HFFc6 (cell line): Measurements from ENCODE around the gene CLCA2. TPM values are rescaled to one million over a fixed set of nuclear protein-coding genes. Genes with fewer than 3 reads are reported as not detected.
"Not testable (repeated sequence)": the region's sequence is repeated elsewhere in the genome, so short reads cannot be mapped to it uniquely, and the experiment has no call there.

Experiments used
- DNase-seq: peaks from one replicate; pipeline ENCODE4 v3.0.0-alpha.2; 2018
- H3K27ac Mint-ChIP-seq: 2 replicates; pipeline ENCODE4 v1.8.0; 2020; ENCODE audit warnings: mild to moderate bottlenecking, mixed read lengths
- H3K27me3 Mint-ChIP-seq: 2 replicates; pipeline ENCODE4 v1.8.0; 2021; ENCODE audit warnings: mild to moderate bottlenecking, moderate library complexity, mixed read lengths; ENCODE audit not compliant: insufficient read depth
- H3K36me3 Mint-ChIP-seq: 2 replicates; pipeline ENCODE4 v1.8.0; 2021; ENCODE audit warnings: low read depth, mixed read lengths
- H3K4me1 Mint-ChIP-seq: 2 replicates; pipeline ENCODE4 v1.8.0; 2020; ENCODE audit warnings: low read depth, mixed read lengths
- H3K4me3 Mint-ChIP-seq: 2 replicates; pipeline ENCODE4 v1.8.0; 2020; ENCODE audit warnings: mild to moderate bottlenecking, moderate library complexity, mixed read lengths
- H3K9me3 Mint-ChIP-seq: 2 replicates; pipeline ENCODE4 v1.8.0; 2020; ENCODE audit warnings: mild to moderate bottlenecking, mixed read lengths
- total RNA-seq, 6 experiments: library from RNA; stranded (reverse); fragmentation: NEBNext Ultra II Directional; extraction: Animal tissue kit (Norgen Biotek cat#: 25700); gene quantifications; 2 replicates in 1 of 6; 3 replicates in 5 of 6; pipeline ENCODE4 v1.2.3, GENCODE V29; 2021
- TF ChIP-seq, protein P1 (sequence below): fragments of 200-600 bp; sonication (generic); IDR thresholded peaks from 2 replicates; pipeline ENCODE4 v1.5.0; 2021; ENCODE audit warnings: antibody characterized with exemption, mild to moderate bottlenecking

CLCA2 gene
- total RNA-seq, 6 experiments from 2014 or later, result 0.09 to 0.50 (median 0.18) TPM

DNA sequence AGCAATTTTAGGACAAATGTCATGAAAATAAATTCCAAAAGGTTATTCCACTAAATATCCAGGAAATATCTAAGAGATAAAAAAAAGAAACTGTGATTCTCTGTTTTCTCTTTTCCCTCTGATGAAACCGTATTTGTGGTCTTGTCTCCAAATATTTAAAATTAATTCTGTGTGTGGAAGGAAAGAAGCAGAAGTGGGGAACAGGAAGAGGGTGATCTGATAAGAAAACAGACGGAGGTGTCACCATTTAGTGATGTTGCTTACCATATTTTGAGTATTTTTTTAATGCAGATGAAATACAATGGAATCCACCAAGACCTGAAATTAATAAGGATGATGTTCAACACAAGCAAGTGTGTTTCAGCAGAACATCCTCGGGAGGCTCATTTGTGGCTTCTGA, 74.3 kb downstream of the CLCA2 start:
- H3K9me3 Mint-ChIP-seq, result no peaks in the 10 kb centered on the region
- TF ChIP-seq, protein P1, sequence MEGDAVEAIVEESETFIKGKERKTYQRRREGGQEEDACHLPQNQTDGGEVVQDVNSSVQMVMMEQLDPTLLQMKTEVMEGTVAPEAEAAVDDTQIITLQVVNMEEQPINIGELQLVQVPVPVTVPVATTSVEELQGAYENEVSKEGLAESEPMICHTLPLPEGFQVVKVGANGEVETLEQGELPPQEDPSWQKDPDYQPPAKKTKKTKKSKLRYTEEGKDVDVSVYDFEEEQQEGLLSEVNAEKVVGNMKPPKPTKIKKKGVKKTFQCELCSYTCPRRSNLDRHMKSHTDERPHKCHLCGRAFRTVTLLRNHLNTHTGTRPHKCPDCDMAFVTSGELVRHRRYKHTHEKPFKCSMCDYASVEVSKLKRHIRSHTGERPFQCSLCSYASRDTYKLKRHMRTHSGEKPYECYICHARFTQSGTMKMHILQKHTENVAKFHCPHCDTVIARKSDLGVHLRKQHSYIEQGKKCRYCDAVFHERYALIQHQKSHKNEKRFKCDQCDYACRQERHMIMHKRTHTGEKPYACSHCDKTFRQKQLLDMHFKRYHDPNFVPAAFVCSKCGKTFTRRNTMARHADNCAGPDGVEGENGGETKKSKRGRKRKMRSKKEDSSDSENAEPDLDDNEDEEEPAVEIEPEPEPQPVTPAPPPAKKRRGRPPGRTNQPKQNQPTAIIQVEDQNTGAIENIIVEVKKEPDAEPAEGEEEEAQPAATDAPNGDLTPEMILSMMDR, result no peak
- H3K4me1 Mint-ChIP-seq, result peaks cover 9% of the 10 kb centered on the region
- no peaks in the 10 kb centered on the region for H3K36me3 Mint-ChIP-seq
- peaks cover 21% of the 10 kb centered on the region for H3K27me3 Mint-ChIP-seq
- H3K27ac Mint-ChIP-seq, result no peak overlapping the region
- no peak for DNase-seq
- H3K4me3 Mint-ChIP-seq, result no peak overlapping the region

DNA sequence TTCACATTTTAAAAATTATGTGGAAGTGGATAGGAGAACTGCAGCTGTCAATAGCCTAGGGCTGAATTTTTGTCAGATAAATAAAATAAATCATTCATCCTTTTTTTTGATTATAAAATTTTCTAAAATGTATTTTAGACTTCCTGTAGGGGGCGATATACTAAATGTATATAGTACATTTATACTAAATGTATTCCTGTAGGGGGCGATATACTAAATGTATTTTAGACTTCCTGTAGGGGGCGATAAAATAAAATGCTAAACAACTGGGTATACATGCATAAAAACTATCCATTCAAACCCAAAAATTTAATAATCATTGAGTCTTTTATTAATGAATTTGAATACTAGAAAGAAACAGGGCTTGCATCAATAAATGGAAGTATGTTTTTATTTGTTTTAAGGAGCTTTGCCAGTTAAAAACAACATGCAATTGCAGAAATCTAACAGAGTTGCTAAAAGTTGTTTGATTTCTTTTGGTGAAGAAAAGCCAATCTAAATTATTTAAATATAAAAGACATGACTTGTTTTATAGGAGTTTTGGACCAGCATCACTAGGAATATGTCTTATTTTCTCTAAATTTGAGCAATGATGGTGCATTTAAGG, 76.1 kb downstream of the CLCA2 start:
- no peak overlapping the region for H3K4me3 Mint-ChIP-seq
- H3K36me3 Mint-ChIP-seq, result no peaks in the 10 kb centered on the region
- peak; percentile 66 for DNase-seq
- peaks cover 14% of the 10 kb centered on the region for H3K4me1 Mint-ChIP-seq
- TF ChIP-seq, protein P1, result peak; percentile 100
- H3K27ac Mint-ChIP-seq, result no peak overlapping the region
- H3K27me3 Mint-ChIP-seq, result peaks cover 15% of the 10 kb centered on the region
- H3K9me3 Mint-ChIP-seq, result no peaks in the 10 kb centered on the region

DNA sequence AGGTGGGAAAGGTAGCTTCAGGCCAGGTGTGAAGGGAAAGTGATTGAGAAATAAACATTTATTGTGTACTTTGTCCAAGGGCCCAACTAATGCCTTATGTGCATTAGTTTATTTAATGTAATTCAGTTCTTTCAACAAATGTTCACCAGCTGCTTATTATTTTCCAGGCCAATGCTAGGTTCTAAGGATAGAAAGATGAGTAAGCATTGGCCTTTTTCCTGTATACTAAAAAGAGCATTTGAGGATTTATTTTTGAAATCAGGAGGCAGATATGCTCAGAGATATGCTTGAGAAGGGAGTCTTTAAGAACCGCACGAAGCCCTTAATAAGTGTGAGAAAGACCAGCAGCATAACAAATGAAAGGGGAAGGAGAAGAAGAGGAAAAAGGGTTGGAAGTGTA, 76.7 kb downstream of the CLCA2 start:
- Mint-ChIP-seq H3K36me3 (no peaks in the 10 kb centered on the region), H3K4me3 (no peak overlapping the region), H3K9me3 (no peaks in the 10 kb centered on the region), H3K27me3 (peaks cover 12% of the 10 kb centered on the region; the same call in 1 of the 2 replicates), H3K27ac (no peak overlapping the region), H3K4me1 (peaks cover 20% of the 10 kb centered on the region)
- TF ChIP-seq, protein P1, result no peak
- DNase-seq, result no peak

DNA sequence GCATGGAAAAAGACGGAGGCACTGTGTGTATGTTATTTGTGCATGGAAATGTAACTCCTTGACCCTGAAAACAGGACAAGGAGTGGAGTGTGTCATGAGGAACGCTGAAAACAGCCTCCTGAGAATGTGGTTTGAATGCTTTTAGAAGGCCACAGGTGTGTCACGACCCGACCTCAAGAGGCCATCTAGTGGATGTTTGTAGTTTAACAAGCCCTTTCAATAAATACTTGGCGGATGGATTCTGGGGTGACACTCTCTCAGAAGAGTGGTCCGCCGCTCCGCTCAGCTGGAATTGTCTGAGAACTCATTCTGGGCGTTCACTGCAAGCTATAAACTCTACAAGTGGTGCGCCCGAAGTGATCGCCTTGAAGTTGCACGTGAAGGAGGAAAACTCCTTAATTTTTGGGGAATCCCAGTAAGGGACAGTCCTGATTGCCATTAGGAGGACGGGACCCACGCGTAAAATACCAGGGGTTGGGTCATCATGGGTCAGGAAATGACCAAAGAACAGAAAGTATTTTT, 78.2 kb downstream of the CLCA2 start:
- peaks cover 20% of the 10 kb centered on the region for H3K4me1 Mint-ChIP-seq
- not testable (repeated sequence) for H3K27ac Mint-ChIP-seq, H3K36me3 Mint-ChIP-seq, H3K9me3 Mint-ChIP-seq, H3K4me3 Mint-ChIP-seq, DNase-seq, H3K27me3 Mint-ChIP-seq
- TF ChIP-seq, protein P1, result peak; percentile 62

DNA sequence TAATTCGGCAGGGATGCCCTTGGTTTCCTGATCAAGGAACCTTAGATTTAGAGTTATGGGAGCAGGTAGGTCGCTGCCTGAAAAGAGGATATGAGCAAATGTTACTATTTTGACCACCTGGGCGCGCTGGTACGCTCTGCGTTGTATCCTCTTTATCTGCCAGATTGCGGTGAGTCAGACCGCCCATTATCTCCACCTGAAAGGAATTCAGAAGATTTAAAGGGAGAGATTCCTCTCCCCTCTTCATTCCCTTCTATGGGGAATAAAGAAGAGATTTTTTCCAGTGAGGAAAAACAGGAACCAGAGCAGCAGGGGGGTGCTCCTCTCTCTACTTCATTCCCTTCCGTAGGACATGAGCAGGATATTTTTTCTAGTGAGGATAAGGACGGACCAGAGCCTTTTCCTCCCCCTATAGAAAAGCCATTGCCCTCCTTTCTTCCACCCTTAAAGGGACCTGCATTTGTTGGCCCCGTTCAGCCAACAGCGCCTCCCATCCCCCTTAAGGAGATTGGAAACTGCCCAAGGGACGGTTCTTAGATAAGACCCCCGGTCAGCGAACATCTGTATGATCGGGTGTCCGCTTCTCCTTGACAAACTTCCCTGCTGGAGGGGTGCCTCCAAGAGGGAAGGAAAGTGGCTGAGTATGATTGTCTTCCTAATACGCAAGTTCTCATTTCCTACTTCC, 78.9 kb downstream of the CLCA2 start:
- peaks cover 24% of the 10 kb centered on the region for H3K4me1 Mint-ChIP-seq
- DNase-seq, result no peak
- no peaks in the 10 kb centered on the region; the same call in none of the 2 replicates for H3K27me3 Mint-ChIP-seq
- H3K36me3 Mint-ChIP-seq, result no peaks in the 10 kb centered on the region
- no peaks in the 10 kb centered on the region for H3K9me3 Mint-ChIP-seq
- TF ChIP-seq, protein P1, result no peak
- H3K27ac Mint-ChIP-seq, result no peak overlapping the region
- no peak overlapping the region for H3K4me3 Mint-ChIP-seq
